Endothelial cell of umbilical vein (primary cell): ENCODE data around the gene CTTN.

Source experiments
- EZH2 ChIP-seq: IDR thresholded peaks from 2 replicates; pipeline ENCODE4 v1.6.1; 2012; ENCODE audit warnings: borderline replicate concordance, low read depth, mild to moderate bottlenecking, moderate library complexity, low read length, inconsistent platforms; ENCODE audit not compliant: severe bottlenecking
- TF ChIP-seq, protein P1 (sequence below), 2 donors: IDR thresholded peaks; 1 replicate in 1 of 2; 2 replicates in 1 of 2; pipeline ENCODE4 v1.5.1; 2011; ENCODE audit warnings: low read length in 2 of 2, mild to moderate bottlenecking in 2 of 2, moderate library complexity in 2 of 2, control low read depth in 1 of 2, inconsistent platforms in 1 of 2, low read depth in 1 of 2; ENCODE audit not compliant: insufficient read depth in 1 of 2; ENCODE audit errors: extremely low read depth in 1 of 2

DNA sequence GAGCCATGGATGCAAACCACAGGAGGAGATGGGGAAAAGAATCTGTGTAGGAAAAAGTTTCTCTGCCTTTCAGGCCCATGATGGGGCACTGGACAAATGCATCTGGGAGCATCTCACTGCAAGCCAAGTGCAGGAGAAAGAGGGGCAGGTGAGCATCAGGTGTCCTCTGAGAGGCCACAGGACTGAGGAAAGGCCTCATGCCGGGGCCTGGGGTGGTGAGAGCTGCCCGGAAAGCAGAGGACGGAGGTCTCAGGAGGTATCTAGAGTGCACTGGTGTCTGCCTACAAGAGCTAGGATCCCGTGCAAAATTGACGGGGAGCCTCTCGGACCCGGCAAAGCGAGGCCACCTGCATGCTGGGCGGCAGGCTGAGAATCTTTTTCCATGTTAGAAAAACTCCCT is 73.9 kb downstream of the CTTN start:
- TF ChIP-seq, protein P1, sequence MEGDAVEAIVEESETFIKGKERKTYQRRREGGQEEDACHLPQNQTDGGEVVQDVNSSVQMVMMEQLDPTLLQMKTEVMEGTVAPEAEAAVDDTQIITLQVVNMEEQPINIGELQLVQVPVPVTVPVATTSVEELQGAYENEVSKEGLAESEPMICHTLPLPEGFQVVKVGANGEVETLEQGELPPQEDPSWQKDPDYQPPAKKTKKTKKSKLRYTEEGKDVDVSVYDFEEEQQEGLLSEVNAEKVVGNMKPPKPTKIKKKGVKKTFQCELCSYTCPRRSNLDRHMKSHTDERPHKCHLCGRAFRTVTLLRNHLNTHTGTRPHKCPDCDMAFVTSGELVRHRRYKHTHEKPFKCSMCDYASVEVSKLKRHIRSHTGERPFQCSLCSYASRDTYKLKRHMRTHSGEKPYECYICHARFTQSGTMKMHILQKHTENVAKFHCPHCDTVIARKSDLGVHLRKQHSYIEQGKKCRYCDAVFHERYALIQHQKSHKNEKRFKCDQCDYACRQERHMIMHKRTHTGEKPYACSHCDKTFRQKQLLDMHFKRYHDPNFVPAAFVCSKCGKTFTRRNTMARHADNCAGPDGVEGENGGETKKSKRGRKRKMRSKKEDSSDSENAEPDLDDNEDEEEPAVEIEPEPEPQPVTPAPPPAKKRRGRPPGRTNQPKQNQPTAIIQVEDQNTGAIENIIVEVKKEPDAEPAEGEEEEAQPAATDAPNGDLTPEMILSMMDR (IDR thresholded peaks at IDR 0.05; ENCODE audit: extremely low read depth in 1 of 2, insufficient read depth in 1 of 2, low read depth in 1 of 2, low read length in 2 of 2): no peak
- no peak for TF ChIP-seq EZH2
